Mesendoderm (in vitro differentiated cells): ENCODE data around the gene MAEA.

ENCODE experiments used
- DNase-seq: peaks from one replicate; pipeline ENCODE4 v3.0.0; 2013
- H2AK5ac ChIP-seq: 2 replicates; pipeline ENCODE4 v1.6.1; 2013; ENCODE audit warnings: low read length, inconsistent platforms
- H2BK120ac ChIP-seq: 2 replicates; pipeline ENCODE4 v1.6.1; 2013; ENCODE audit warnings: low read depth, mild to moderate bottlenecking, low read length, moderate library complexity, mixed read lengths
- H2BK15ac ChIP-seq: replicated peaks from 2 replicates; pipeline ENCODE4 v1.6.1; 2013; ENCODE audit warnings: low read depth, mild to moderate bottlenecking, moderate library complexity
- H2BK5ac ChIP-seq: 2 replicates; pipeline ENCODE4 v1.6.1; 2013; ENCODE audit warnings: low read length, inconsistent platforms
- H3K18ac ChIP-seq: 2 replicates; pipeline ENCODE4 v1.6.1; 2013; ENCODE audit warnings: mild to moderate bottlenecking, low read length, mixed read lengths
- H3K23ac ChIP-seq: one replicate; pipeline ENCODE4 v1.6.1; 2013; ENCODE audit warnings: low read length
- H3K27ac ChIP-seq: 2 replicates; pipeline ENCODE4 v1.5.1; 2013; ENCODE audit warnings: low read depth, mild to moderate bottlenecking, inconsistent platforms, low read length, moderate library complexity
- H3K27me3 ChIP-seq: 2 replicates; pipeline ENCODE4 v1.6.1; 2013; ENCODE audit warnings: low read length, control low read depth, mild to moderate bottlenecking, inconsistent platforms; ENCODE audit not compliant: insufficient read depth, poor library complexity
- H3K36me3 ChIP-seq: 2 replicates; pipeline ENCODE4 v1.6.1; 2013; ENCODE audit warnings: low read length, inconsistent platforms; ENCODE audit not compliant: control insufficient read depth, insufficient read depth
- H3K4ac ChIP-seq: one replicate; pipeline ENCODE4 v1.6.1; 2013; ENCODE audit warnings: low read depth, mild to moderate bottlenecking, low read length, moderate library complexity
- H3K4me1 ChIP-seq: 2 replicates; pipeline ENCODE4 v1.6.1; 2013; ENCODE audit warnings: low read depth, low read length, inconsistent platforms; ENCODE audit not compliant: control insufficient read depth
- H3K4me2 ChIP-seq: 2 replicates; pipeline ENCODE4 v1.6.1; 2013; ENCODE audit warnings: low read length
- H3K4me3 ChIP-seq: 2 replicates; pipeline ENCODE4 v1.5.1; 2013; ENCODE audit warnings: mild to moderate bottlenecking, low read length
- H3K56ac ChIP-seq: one replicate; pipeline ENCODE4 v1.6.1; 2013; ENCODE audit warnings: low read length
- H3K79me1 ChIP-seq: 2 replicates; pipeline ENCODE4 v1.6.1; 2013; ENCODE audit warnings: low read length, inconsistent platforms
- H3K79me2 ChIP-seq: 2 replicates; pipeline ENCODE4 v1.6.1; 2013; ENCODE audit warnings: mild to moderate bottlenecking, low read length; ENCODE audit not compliant: control insufficient read depth, insufficient read depth
- H3K9ac ChIP-seq: 2 replicates; pipeline ENCODE4 v1.6.1; 2013; ENCODE audit warnings: low read length, inconsistent platforms
- H4K5ac ChIP-seq: one replicate; pipeline ENCODE4 v1.6.1; 2013; ENCODE audit warnings: low read length
- H4K8ac ChIP-seq: one replicate; pipeline ENCODE4 v1.6.1; 2013; ENCODE audit warnings: low read depth, mild to moderate bottlenecking, control low read depth, low read length, moderate library complexity
- WGBS: extraction: QIAGEN DNeasy Blood & Tissue Kit; methylation state at CpG from one replicate; pipeline ENCODE4 v1.1.7; 2013; ENCODE audit warnings: low lambda C conversion rate, missing lambda C conversion rate; ENCODE audit not compliant: insufficient coverage; ENCODE audit errors: extremely low coverage; 5-methylcytosine and 5-hydroxymethylcytosine counted together

The MAEA gene

DNA sequence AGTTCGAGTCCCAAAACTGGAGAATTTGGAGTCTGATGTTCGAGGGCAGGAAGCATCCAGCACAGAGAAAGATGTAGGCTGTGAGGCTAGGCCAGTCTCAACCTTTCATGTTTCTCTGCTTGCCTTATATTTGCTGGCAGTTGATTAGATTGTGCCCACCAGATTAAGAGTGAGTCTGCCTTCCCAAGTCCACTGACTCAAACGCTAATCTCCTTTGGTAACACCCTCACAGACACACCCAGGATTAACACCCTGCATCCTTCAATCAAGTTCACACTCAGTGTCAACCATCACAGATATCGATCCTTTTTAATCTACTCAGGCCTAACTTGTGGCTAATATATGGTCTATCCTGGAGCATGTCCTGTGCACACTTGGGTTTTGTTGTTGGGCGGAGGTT lies 18.0 kb upstream of the MAEA start:
- Histone ChIP-seq H3K18ac (no peak overlapping the region), H3K23ac (no peak overlapping the region), H3K79me1 (no peaks in the 10 kb centered on the region), H3K4me2 (no peak overlapping the region), H2BK5ac (no peak overlapping the region), H3K27ac (no peak overlapping the region), H3K79me2 (no peaks in the 10 kb centered on the region), H3K56ac (no peak overlapping the region), H3K27me3 (no peaks in the 10 kb centered on the region), H3K36me3 (no peaks in the 10 kb centered on the region), H3K4me1 (no peaks in the 10 kb centered on the region), H2BK120ac (no peak overlapping the region), H2AK5ac (no peak overlapping the region), H3K4ac (no peak overlapping the region), H4K5ac (no peak overlapping the region), H3K9ac (no peak overlapping the region), H4K8ac (no peak overlapping the region), H3K4me3 (no peak overlapping the region), H2BK15ac (no peak overlapping the region)
- WGBS: no CpG with 5 or more reads among the region's 5 CpGs
- no peak for DNase-seq

DNA sequence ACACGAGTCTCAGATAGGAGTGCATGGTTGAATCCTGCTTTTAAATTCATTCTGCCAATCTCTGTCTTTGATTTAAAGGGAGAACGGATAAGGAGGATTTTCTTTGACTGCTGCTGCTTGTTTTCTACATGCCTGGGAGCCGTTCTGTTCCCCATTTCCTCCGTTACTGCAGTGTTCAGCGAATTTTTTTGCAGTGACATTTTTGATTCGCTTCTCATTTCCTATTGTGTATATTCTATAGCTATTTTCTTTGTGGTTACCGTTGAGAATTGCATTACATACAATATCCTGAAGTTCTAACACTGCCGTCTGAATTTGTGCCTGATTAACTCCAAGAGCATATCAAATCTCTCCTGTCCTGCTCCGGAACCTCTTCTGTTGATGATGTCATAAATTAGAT lies 14.8 kb upstream of the MAEA start:
- no peak overlapping the region for H4K5ac ChIP-seq
- no peak overlapping the region for H4K8ac ChIP-seq
- no peaks in the 10 kb centered on the region for H3K36me3 ChIP-seq
- H3K4me2 ChIP-seq: no peak overlapping the region
- no peak overlapping the region for H2BK120ac ChIP-seq
- no peaks in the 10 kb centered on the region for H3K79me2 ChIP-seq
- H2BK15ac ChIP-seq: no peak overlapping the region
- no peak overlapping the region for H3K9ac ChIP-seq
- H3K79me1 ChIP-seq: no peaks in the 10 kb centered on the region
- H3K56ac ChIP-seq: no peak overlapping the region
- no peaks in the 10 kb centered on the region for H3K4me1 ChIP-seq
- no peak overlapping the region for H2BK5ac ChIP-seq
- H3K27ac ChIP-seq: no peak overlapping the region
- DNase-seq: no peak
- WGBS: no CpG with 5 or more reads among the region's 9 CpGs
- no peak overlapping the region for H2AK5ac ChIP-seq
- H3K4me3 ChIP-seq: no peak overlapping the region
- no peak overlapping the region for H3K18ac ChIP-seq
- no peaks in the 10 kb centered on the region for H3K27me3 ChIP-seq
- H3K23ac ChIP-seq: no peak overlapping the region
- no peak overlapping the region for H3K4ac ChIP-seq

DNA sequence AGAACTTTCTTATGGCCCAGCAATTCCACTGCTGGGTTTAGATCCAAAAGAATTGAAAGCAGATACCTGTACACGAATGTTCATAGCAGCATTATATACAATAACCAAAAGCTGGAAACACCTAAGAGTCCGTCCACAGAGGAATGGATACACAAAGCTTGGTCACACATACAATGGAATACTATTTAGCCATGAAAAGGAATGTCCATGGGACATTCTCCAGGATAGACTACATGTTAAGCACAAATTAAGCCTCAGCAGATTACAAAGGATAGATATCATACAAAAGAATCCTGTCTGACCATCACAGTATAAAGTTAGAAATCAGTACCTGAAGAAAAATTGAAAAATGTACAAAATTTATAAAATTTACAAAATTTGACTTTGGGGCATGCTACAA lies 12.7 kb upstream of the MAEA start:
- no peak overlapping the region for H3K27ac ChIP-seq
- H3K23ac ChIP-seq: no peak overlapping the region
- no peak overlapping the region for H2BK15ac ChIP-seq
- H2AK5ac ChIP-seq: no peak overlapping the region
- no peak overlapping the region for H3K4ac ChIP-seq
- H3K4me1 ChIP-seq: no peaks in the 10 kb centered on the region
- H3K27me3 ChIP-seq: no peaks in the 10 kb centered on the region
- DNase-seq: no peak
- no peaks in the 10 kb centered on the region for H3K79me1 ChIP-seq
- no peak overlapping the region for H2BK5ac ChIP-seq
- no peak overlapping the region for H3K9ac ChIP-seq
- no peaks in the 10 kb centered on the region for H3K36me3 ChIP-seq
- no peak overlapping the region for H4K8ac ChIP-seq
- no peak overlapping the region for H4K5ac ChIP-seq
- H3K79me2 ChIP-seq: no peaks in the 10 kb centered on the region
- H3K18ac ChIP-seq: no peak overlapping the region
- no peak overlapping the region for H3K4me3 ChIP-seq
- no peak overlapping the region for H3K4me2 ChIP-seq
- H2BK120ac ChIP-seq: no peak overlapping the region
- WGBS: no CpG with 5 or more reads among the region's 2 CpGs
- no peak overlapping the region for H3K56ac ChIP-seq

DNA sequence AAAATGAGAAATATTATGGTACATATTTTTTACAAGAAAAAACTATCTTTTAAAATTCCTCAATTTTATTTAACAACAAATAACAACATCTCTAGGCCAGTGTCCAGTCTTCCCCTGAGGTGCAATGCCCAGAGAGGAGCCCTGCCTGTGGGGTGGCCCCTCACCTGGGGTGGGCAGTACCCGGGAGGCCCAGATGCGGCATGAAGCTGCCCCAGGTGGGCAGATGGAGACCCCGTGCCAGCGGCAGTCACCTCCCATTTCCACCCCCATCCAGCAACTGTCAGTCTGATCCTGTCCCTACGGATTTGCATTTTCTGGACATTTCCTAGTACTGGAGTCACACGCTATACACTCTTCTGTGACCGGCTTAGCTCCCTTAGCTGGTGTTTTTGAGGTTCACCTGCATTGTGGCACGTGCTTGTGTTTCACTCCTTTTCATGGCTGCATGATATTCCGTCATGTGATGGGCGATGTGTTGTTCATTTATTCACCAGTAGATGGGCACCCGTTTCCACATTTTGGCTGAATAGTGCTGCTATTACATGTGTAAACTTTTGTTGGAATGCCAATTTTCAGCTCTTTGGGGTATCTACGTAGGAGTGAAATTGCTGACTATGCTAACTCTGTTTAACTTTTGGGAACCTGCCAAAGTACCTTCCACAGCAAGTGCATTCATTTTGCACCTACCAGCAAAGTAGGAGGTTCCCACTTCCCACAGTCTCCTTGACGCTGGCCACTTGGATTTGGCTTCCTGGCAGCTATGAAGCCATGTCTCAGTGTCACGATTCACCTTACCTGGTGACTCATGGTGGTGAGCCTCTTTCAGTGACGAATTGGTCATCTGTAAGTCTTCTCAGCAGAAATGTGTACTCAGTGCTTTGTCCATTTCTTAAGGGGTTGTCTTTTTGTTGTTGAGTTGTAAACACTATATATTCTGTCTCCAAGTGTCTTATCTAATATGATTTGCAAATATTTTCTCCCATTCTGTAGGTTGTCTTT lies 11.7 kb upstream of the MAEA start:
- Histone ChIP-seq H3K56ac (no peak overlapping the region), H2AK5ac (no peak overlapping the region), H3K79me2 (no peaks in the 10 kb centered on the region), H2BK120ac (no peak overlapping the region), H3K79me1 (no peaks in the 10 kb centered on the region), H2BK15ac (no peak overlapping the region), H3K4me2 (no peak overlapping the region), H3K27me3 (no peaks in the 10 kb centered on the region), H3K4ac (no peak overlapping the region), H3K4me3 (no peak overlapping the region), H3K4me1 (no peaks in the 10 kb centered on the region), H3K23ac (no peak overlapping the region), H3K36me3 (no peaks in the 10 kb centered on the region), H2BK5ac (no peak overlapping the region), H3K9ac (no peak overlapping the region), H3K27ac (no peak overlapping the region), H4K8ac (no peak overlapping the region), H4K5ac (no peak overlapping the region), H3K18ac (no peak overlapping the region)
- no peak for DNase-seq
- no CpG with 5 or more reads among the region's 15 CpGs for WGBS

GRCh38 chr4:1279253-1279652 lies 10.4 kb upstream of the MAEA start:
- no peak overlapping the region for H2BK15ac ChIP-seq
- no CpG with 5 or more reads among the region's 10 CpGs for WGBS
- no peaks in the 10 kb centered on the region for H3K79me1 ChIP-seq
- H3K79me2 ChIP-seq: no peaks in the 10 kb centered on the region
- no peak overlapping the region for H3K4me3 ChIP-seq
- no peak overlapping the region for H2BK5ac ChIP-seq
- no peak overlapping the region for H3K18ac ChIP-seq
- no peaks in the 10 kb centered on the region for H3K27me3 ChIP-seq
- H3K4ac ChIP-seq: no peak overlapping the region
- no peak overlapping the region for H4K8ac ChIP-seq
- no peak overlapping the region for H3K23ac ChIP-seq
- H3K56ac ChIP-seq: no peak overlapping the region
- DNase-seq: no peak
- H2AK5ac ChIP-seq: no peak overlapping the region
- no peaks in the 10 kb centered on the region for H3K36me3 ChIP-seq
- no peak overlapping the region for H3K9ac ChIP-seq
- H3K4me2 ChIP-seq: no peak overlapping the region
- H3K27ac ChIP-seq: no peak overlapping the region
- H4K5ac ChIP-seq: no peak overlapping the region
- H3K4me1 ChIP-seq: no peaks in the 10 kb centered on the region
- H2BK120ac ChIP-seq: no peak overlapping the region

DNA sequence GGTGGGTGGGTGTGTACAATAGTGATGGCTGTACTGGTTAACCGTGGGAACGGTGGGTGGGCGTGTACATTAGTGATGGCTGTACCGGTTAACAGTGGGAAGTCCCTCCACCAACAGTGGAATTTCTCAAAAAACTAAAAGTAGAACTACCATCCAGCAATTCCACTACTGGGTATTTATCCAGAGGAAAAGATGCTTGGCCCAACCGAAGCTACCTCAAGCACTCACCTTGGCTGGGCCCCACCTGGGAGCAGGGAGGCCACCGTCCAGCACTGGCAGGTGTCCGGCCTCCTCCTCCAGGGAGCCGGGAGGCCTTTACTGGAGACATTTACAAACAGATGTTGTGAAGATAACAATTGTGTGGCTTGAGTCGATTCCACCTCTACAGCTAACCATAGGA lies 6.0 kb upstream of the MAEA start:
- no peak overlapping the region for H2BK120ac ChIP-seq
- DNase-seq: no peak
- H2BK5ac ChIP-seq: no peak overlapping the region
- no peak overlapping the region for H3K23ac ChIP-seq
- no peak overlapping the region for H3K4ac ChIP-seq
- no peak overlapping the region for H3K56ac ChIP-seq
- no peak overlapping the region for H3K9ac ChIP-seq
- H3K4me2 ChIP-seq: no peak overlapping the region
- H3K79me1 ChIP-seq: no peaks in the 10 kb centered on the region
- no peak overlapping the region for H3K27ac ChIP-seq
- no peak overlapping the region for H4K8ac ChIP-seq
- no peak overlapping the region for H2BK15ac ChIP-seq
- H3K18ac ChIP-seq: no peak overlapping the region
- no peak overlapping the region for H3K4me3 ChIP-seq
- no peak overlapping the region for H4K5ac ChIP-seq
- H3K4me1 ChIP-seq: no peaks in the 10 kb centered on the region
- H3K27me3 ChIP-seq: no peaks in the 10 kb centered on the region
- no peak overlapping the region for H2AK5ac ChIP-seq
- H3K79me2 ChIP-seq: no peaks in the 10 kb centered on the region
- no peaks in the 10 kb centered on the region for H3K36me3 ChIP-seq
- no CpG with 5 or more reads among the region's 9 CpGs for WGBS
